ENCODE results near the gene CCDC28B.

DNA sequence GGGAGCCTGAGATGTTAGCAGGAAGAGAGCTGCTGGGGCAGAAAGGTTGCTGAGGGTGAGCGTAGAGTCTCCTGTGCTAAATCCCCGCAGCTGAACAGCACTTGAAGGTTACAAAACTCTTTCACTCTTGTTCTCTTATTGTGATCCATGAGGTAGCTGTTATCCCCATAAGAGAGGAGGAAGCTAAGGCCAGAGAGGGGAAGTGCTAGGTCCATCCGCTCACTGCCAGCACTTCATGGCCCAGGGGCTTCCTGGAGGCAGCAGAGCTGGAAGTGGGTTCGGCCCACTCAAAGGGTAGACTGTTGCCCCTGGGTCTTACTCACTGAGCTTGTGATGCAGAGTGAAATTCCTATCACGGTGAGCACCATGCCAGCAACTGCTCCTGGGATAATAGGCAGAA lies 16.2 kb downstream of the CCDC28B start:
- TF ChIP-seq POLR2A (IDR thresholded peaks at IDR 0.05) = no peak
- no peak for TF ChIP-seq POLR2AphosphoS5 (IDR thresholded peaks at IDR 0.05)
